Fibroblast of mammary gland (primary cell): ENCODE data around the gene BMPR1A.
"Not testable (repeated sequence)": the region's sequence is repeated elsewhere in the genome, so short reads cannot be mapped to it uniquely, and the experiment has no call there.

ENCODE experiments used
- DNase-seq: peaks from one replicate; pipeline ENCODE4 v3.0.0-alpha.2; 2010; ENCODE audit warnings: low read depth
- H3K4me3 ChIP-seq: 2 replicates; pipeline ENCODE4 v1.5.1; 2011; ENCODE audit warnings: low read depth, mild to moderate bottlenecking, low read length, moderate library complexity; ENCODE audit not compliant: control insufficient read depth
- CTCF ChIP-seq: conservative IDR thresholded peaks from 2 replicates; pipeline ENCODE4 v1.5.1; 2011; ENCODE audit warnings: low read depth, low read length, inconsistent platforms; ENCODE audit not compliant: control insufficient read depth, insufficient read depth

The BMPR1A gene

GRCh38 chr10:86972613-86973380, 216.4 kb downstream of the BMPR1A start:
- DNase-seq, result no peak
- H3K4me3 ChIP-seq, result no peak overlapping the region
- TF ChIP-seq CTCF, result no peak

GRCh38 chr10:86974484-86974883, 218.1 kb downstream of the BMPR1A start:
- no peak for DNase-seq
- TF ChIP-seq CTCF, result no peak
- no peak overlapping the region for H3K4me3 ChIP-seq

- H3K4me3 ChIP-seq, result no peak overlapping the region
- DNase-seq, result no peak
- no peak for TF ChIP-seq CTCF
Measured at GRCh38 chr10:86976362-86977056, 220.1 kb downstream of the BMPR1A start.

GRCh38 chr10:86978457-86978856, 222.0 kb downstream of the BMPR1A start:
- not testable (repeated sequence) for DNase-seq, H3K4me3 ChIP-seq

GRCh38 chr10:86979296-86979818, 222.9 kb downstream of the BMPR1A start:
- H3K4me3 ChIP-seq, result no peak overlapping the region
- peak; percentile 31 for DNase-seq
- no peak for TF ChIP-seq CTCF

- H3K4me3 ChIP-seq, result no peak overlapping the region
- no peak for TF ChIP-seq CTCF
- DNase-seq, result peak; percentile 62
Measured at GRCh38 chr10:86979977-86980448, 223.6 kb downstream of the BMPR1A start.

GRCh38 chr10:86981020-86981419, 224.6 kb downstream of the BMPR1A start:
- H3K4me3 ChIP-seq, DNase-seq: not testable (repeated sequence)
